Body of pancreas (tissue), 4 donors: ENCODE data around the gene IFITM10. TPM values are rescaled to one million over a fixed set of nuclear protein-coding genes. Genes with fewer than 3 reads are reported as not detected.

Experiments
- ATAC-seq: fragments of 150-250 bp; one replicate; pipeline ENCODE4 v1.9.1; 2016
- DNase-seq, 4 donors: peaks; one replicate each; pipeline ENCODE4 v3.0.0-alpha.2; 2019
- H3K27ac ChIP-seq, 4 donors: fragments of 200-600 bp; sonication (generic); 1 replicate in 3 of 4; 2 replicates in 1 of 4; pipeline versions ENCODE4 v1.5.1 to v1.6.1; 2016 to 2019; ENCODE audit warnings: mild to moderate bottlenecking in 1 of 4, mixed read lengths in 1 of 4, moderate library complexity in 1 of 4
- H3K27me3 ChIP-seq, 2 donors: fragments of 200-600 bp; sonication (generic); one replicate each; pipeline ENCODE4 v1.6.0; 2016; ENCODE audit warnings: mild to moderate bottlenecking in 1 of 2
- H3K36me3 ChIP-seq, 2 donors: fragments of 200-600 bp; sonication (generic); replicated peaks in 1 of 2; 2 replicates each; pipeline ENCODE4 v1.5.1; 2016; ENCODE audit warnings: low read depth in 2 of 2; ENCODE audit not compliant: insufficient read depth in 1 of 2
- H3K4me1 ChIP-seq: fragments of 200-600 bp; sonication (generic); one replicate; pipeline ENCODE4 v1.6.0; 2016
- H3K4me3 ChIP-seq, 2 donors: fragments of 200-600 bp; sonication (generic); 1 replicate in 1 of 2; 2 replicates in 1 of 2; pipeline ENCODE4 v1.5.1; 2016 to 2019
- H3K9me3 ChIP-seq, 3 donors: fragments of 200-600 bp; sonication (generic); 1 replicate in 2 of 3; 2 replicates in 1 of 3; pipeline ENCODE4 v1.5.1; 2016
- CTCF ChIP-seq, 7 experiments: fragments of 450-650 bp in 4 of 7; fragments of 200-600 bp in 3 of 7; sonication (generic) in 3 of 7; IDR thresholded peaks; one replicate each; pipeline ENCODE4 v1.5.1; 2016 to 2019; ENCODE audit warnings: antibody characterized with exemption in 7 of 7
- POLR2A ChIP-seq, 3 donors: fragments of 450-650 bp; IDR thresholded peaks; one replicate each; pipeline ENCODE4 v1.6.1; 2016; ENCODE audit warnings: antibody characterized with exemption in 3 of 3, mild to moderate bottlenecking in 2 of 3
- WGBS, 2 donors: methylation state at CpG; one replicate each; pipeline ENCODE4 v1.1.5; 2017; 5-methylcytosine and 5-hydroxymethylcytosine counted together
- intact Hi-C: fragments of 100-400 bp; cut with DNase I; formaldehyde crosslinking; loops from one replicate; pipeline ENCODE4 v1.15.1; 2023
- total RNA-seq, 2 donors: library from RNA; depleted of rRNA; stranded (reverse); fragments of >200 nt; gene quantifications; one replicate each; pipeline ENCODE4 v1.1.0, GENCODE V29; 2016

The IFITM10 gene
- total RNA-seq, 2 donors from 2014 or later: 0.26 TPM; not detected in 1

- ATAC-seq: no peak
- intact Hi-C loops: no loop called here
- WGBS, 2 donors: 77% methylated on average over 8 of the region's 8 CpGs
- no peaks in the 10 kb centered on the region for H3K4me1 ChIP-seq
- H3K27ac ChIP-seq: no peak overlapping the region
- no peaks in the 10 kb centered on the region for H3K27me3 ChIP-seq
- no peak for TF ChIP-seq CTCF (IDR thresholded peaks at IDR 0.05)
- TF ChIP-seq POLR2A (IDR thresholded peaks at IDR 0.05): no peak
- no peaks in the 10 kb centered on the region for H3K36me3 ChIP-seq
- no peaks in the 10 kb centered on the region for H3K9me3 ChIP-seq
- DNase-seq: no peak
- H3K4me3 ChIP-seq: no peak overlapping the region
Measured at GRCh38 chr11:1717745-1718144, 32.6 kb downstream of the IFITM10 start.

- WGBS, 2 donors: 71 to 78% methylated on average over 24 of the region's 24 CpGs
- TF ChIP-seq CTCF (IDR thresholded peaks at IDR 0.05): no peak
- no peak for TF ChIP-seq POLR2A (IDR thresholded peaks at IDR 0.05)
- Histone ChIP-seq H3K36me3 (no peaks in the 10 kb centered on the region), H3K4me3 (no peak overlapping the region), H3K9me3 (no peaks in the 10 kb centered on the region), H3K4me1 (no peaks in the 10 kb centered on the region), H3K27me3 (no peaks in the 10 kb centered on the region), H3K27ac (no peak overlapping the region)
- intact Hi-C loops: no loop called here
- no peak for ATAC-seq
- DNase-seq: no peak
Measured at GRCh38 chr11:1714908-1715885, 35.2 kb downstream of the IFITM10 start.

GRCh38 chr11:1708716-1709115 lies 41.7 kb downstream of the IFITM10 start:
- intact Hi-C loops: no loop called here
- Histone ChIP-seq H3K4me1 (no peaks in the 10 kb centered on the region), H3K36me3 (no peaks in the 10 kb centered on the region), H3K4me3 (no peak overlapping the region), H3K9me3 (no peaks in the 10 kb centered on the region), H3K27me3 (no peaks in the 10 kb centered on the region), H3K27ac (no peak overlapping the region)
- 78 to 88% methylated on average over 10 of the region's 10 CpGs for WGBS, 2 donors
- no peak for TF ChIP-seq POLR2A (IDR thresholded peaks at IDR 0.05)
- no peak for TF ChIP-seq CTCF (IDR thresholded peaks at IDR 0.05)
- DNase-seq (no peak), ATAC-seq (no peak)

GRCh38 chr11:1707751-1708150 lies 42.6 kb downstream of the IFITM10 start:
- H3K36me3 ChIP-seq: no peaks in the 10 kb centered on the region
- intact Hi-C loops: no loop called here
- no peak overlapping the region for H3K27ac ChIP-seq
- no peak for ATAC-seq
- no peaks in the 10 kb centered on the region for H3K9me3 ChIP-seq
- H3K4me1 ChIP-seq: no peaks in the 10 kb centered on the region
- TF ChIP-seq CTCF (IDR thresholded peaks at IDR 0.05) (no peak), POLR2A (IDR thresholded peaks at IDR 0.05) (no peak)
- WGBS, 2 donors: 26 to 31% methylated on average over 4 of the region's 4 CpGs
- H3K27me3 ChIP-seq: no peaks in the 10 kb centered on the region
- DNase-seq: no peak
- H3K4me3 ChIP-seq: no peak overlapping the region
